ENCODE results near the gene CCDC9. TPM values are rescaled to one million over a fixed set of nuclear protein-coding genes. Genes with fewer than 3 reads are reported as not detected.

The CCDC9 gene
- total RNA-seq, 1 experiment from 2014 or later, result 38.2 TPM

GRCh38 chr19:47228168-47228936, 28.0 kb upstream of the CCDC9 start:
- peak; percentile 67 for DNase-seq
- TF ChIP-seq CTCF (IDR thresholded peaks at IDR 0.05; ENCODE audit: unreplicated experiment), result no peak
- intact Hi-C loops (cut with micrococcal nuclease; ENCODE audit: unreplicated experiment), result no loop called here
- Mint-ChIP-seq H3K4me3 (ENCODE audit: low read depth, unreplicated experiment) (no peak overlapping the region), H3K27me3 (ENCODE audit: unreplicated experiment) (no peaks in the 10 kb centered on the region), H3K4me1 (ENCODE audit: low read depth, unreplicated experiment) (peaks cover 19% of the 10 kb centered on the region), H3K27ac (ENCODE audit: unreplicated experiment) (peak overlapping the region; percentile 94), H3K36me3 (ENCODE audit: insufficient read depth, unreplicated experiment) (peaks cover 24% of the 10 kb centered on the region), H3K9me3 (ENCODE audit: low read depth, unreplicated experiment) (no peaks in the 10 kb centered on the region)
- no TSS peak for BruUV-seq (replicated peaks)
- CTCF ChIA-PET, result interaction anchor here (0.6 to 1.8 kb wide), 4 partner anchors 9 to 28 kb away, joined by 4 to 8 read pairs (median 6); partner anchors contain the start of gene CCDC9

GRCh38 chr19:47228937-47229675, 27.2 kb upstream of the CCDC9 start:
- no peak for DNase-seq
- Mint-ChIP-seq H3K4me3 (ENCODE audit: low read depth, unreplicated experiment) (no peak overlapping the region), H3K4me1 (ENCODE audit: low read depth, unreplicated experiment) (peaks cover 19% of the 10 kb centered on the region)

GRCh38 chr19:47229676-47230053, 26.7 kb upstream of the CCDC9 start:
- peaks cover 19% of the 10 kb centered on the region for H3K4me1 Mint-ChIP-seq (ENCODE audit: low read depth, unreplicated experiment)
- peaks cover 17% of the 10 kb centered on the region for H3K36me3 Mint-ChIP-seq (ENCODE audit: insufficient read depth, unreplicated experiment)
- no peaks in the 10 kb centered on the region for H3K9me3 Mint-ChIP-seq (ENCODE audit: low read depth, unreplicated experiment)
- TF ChIP-seq CTCF (IDR thresholded peaks at IDR 0.05; ENCODE audit: unreplicated experiment), result no peak
- CTCF ChIA-PET, result interaction anchor here (1.6 kb wide), 1 partner anchor 27 kb away, joined by 4 read pairs; the partner anchor contains the start of gene CCDC9
- intact Hi-C loops (cut with micrococcal nuclease; ENCODE audit: unreplicated experiment), result no loop called here
- DNase-seq, result no peak
- H3K27ac Mint-ChIP-seq (ENCODE audit: unreplicated experiment), result no peak overlapping the region
- TSS peak; percentile 24 for BruUV-seq (replicated peaks)
- H3K4me3 Mint-ChIP-seq (ENCODE audit: low read depth, unreplicated experiment), result no peak overlapping the region
- no peaks in the 10 kb centered on the region for H3K27me3 Mint-ChIP-seq (ENCODE audit: unreplicated experiment)

More at GRCh38 chr19:47228937-47229675, 27.2 kb upstream of the CCDC9 start:
- intact Hi-C loops (cut with micrococcal nuclease; ENCODE audit: unreplicated experiment), result no loop called here
- CTCF ChIA-PET, result interaction anchor here (1.6 to 1.8 kb wide), 2 partner anchors 15 to 27 kb away, joined by 4 to 7 read pairs; partner anchors contain the start of gene CCDC9
- H3K9me3 Mint-ChIP-seq (ENCODE audit: low read depth, unreplicated experiment), result no peaks in the 10 kb centered on the region
- BruUV-seq (replicated peaks), result no TSS peak
- no peak overlapping the region for H3K27ac Mint-ChIP-seq (ENCODE audit: unreplicated experiment)
- H3K27me3 Mint-ChIP-seq (ENCODE audit: unreplicated experiment), result no peaks in the 10 kb centered on the region
- H3K36me3 Mint-ChIP-seq (ENCODE audit: insufficient read depth, unreplicated experiment), result peaks cover 17% of the 10 kb centered on the region
- no peak for TF ChIP-seq CTCF (IDR thresholded peaks at IDR 0.05; ENCODE audit: unreplicated experiment)

GRCh38 chr19:47230054-47230920, 26.0 kb upstream of the CCDC9 start:
- H3K9me3 Mint-ChIP-seq (ENCODE audit: low read depth, unreplicated experiment), result no peaks in the 10 kb centered on the region
- H3K36me3 Mint-ChIP-seq (ENCODE audit: insufficient read depth, unreplicated experiment), result peaks cover 17% of the 10 kb centered on the region
- TF ChIP-seq CTCF (IDR thresholded peaks at IDR 0.05; ENCODE audit: unreplicated experiment), result peak; percentile 99
- peak; percentile 86 for DNase-seq
- H3K27me3 Mint-ChIP-seq (ENCODE audit: unreplicated experiment), result no peaks in the 10 kb centered on the region
- CTCF ChIA-PET, result interaction anchor here (1.6 kb wide), 1 partner anchor 26 kb away, joined by 4 read pairs; the partner anchor contains the start of gene CCDC9
- no peak overlapping the region for H3K27ac Mint-ChIP-seq (ENCODE audit: unreplicated experiment)
- H3K4me1 Mint-ChIP-seq (ENCODE audit: low read depth, unreplicated experiment), result peaks cover 19% of the 10 kb centered on the region
- no peak overlapping the region for H3K4me3 Mint-ChIP-seq (ENCODE audit: low read depth, unreplicated experiment)
- no TSS peak for BruUV-seq (replicated peaks)
- intact Hi-C loops (cut with micrococcal nuclease; ENCODE audit: unreplicated experiment), result no loop called here
